GM21447 (cell line): ENCODE results near the gene AP1S1.
"Not testable (repeated sequence)": the region's sequence is repeated elsewhere in the genome, so short reads cannot be mapped to it uniquely, and the experiment has no call there.

Source experiments
- ATAC-seq: cut with Tn5 transposase; IDR thresholded peaks from one replicate; pipeline ENCODE4 v1.9.1; 2021; ENCODE audit not compliant: unreplicated experiment

AP1S1 gene

DNA sequence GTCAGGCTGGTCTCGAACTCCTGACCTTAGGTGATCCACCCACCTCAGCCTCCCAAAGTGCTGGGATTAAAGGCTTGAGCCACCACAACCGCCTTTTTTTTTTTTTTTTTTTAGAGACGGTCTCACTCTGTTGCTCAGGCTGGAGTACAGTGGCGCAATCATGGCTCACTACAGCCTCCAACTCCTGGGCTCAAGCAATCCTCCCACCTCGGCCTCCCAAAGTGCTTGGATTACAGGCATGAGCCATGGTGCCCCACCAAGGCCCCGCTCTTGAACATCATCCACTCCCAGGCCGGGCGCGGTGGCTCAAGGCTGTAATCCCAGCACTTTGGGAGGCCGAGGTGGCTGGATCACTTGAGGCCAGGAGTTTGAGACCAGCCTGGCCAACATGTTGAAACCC lies 45.2 kb downstream of the AP1S1 start:
- ATAC-seq, result not testable (repeated sequence)

DNA sequence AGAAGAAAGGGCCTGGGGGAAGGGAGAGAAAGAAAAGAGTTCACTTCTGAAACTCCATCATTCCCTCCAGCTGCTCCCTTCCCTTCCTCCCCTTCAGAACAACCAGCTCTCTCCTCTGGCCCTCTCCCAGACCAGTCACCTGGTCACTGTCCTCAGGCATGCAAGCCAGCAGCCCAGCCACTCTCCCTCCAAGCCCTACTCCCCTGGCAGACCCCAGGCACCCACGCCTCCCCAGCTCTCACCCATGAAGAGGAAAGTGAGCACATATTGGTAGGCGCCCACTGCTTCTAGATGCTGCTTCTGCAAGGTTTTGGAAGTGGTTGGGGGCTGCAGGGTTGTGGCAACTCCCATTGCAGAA lies 46.2 kb downstream of the AP1S1 start:
- ATAC-seq, result no peak

DNA sequence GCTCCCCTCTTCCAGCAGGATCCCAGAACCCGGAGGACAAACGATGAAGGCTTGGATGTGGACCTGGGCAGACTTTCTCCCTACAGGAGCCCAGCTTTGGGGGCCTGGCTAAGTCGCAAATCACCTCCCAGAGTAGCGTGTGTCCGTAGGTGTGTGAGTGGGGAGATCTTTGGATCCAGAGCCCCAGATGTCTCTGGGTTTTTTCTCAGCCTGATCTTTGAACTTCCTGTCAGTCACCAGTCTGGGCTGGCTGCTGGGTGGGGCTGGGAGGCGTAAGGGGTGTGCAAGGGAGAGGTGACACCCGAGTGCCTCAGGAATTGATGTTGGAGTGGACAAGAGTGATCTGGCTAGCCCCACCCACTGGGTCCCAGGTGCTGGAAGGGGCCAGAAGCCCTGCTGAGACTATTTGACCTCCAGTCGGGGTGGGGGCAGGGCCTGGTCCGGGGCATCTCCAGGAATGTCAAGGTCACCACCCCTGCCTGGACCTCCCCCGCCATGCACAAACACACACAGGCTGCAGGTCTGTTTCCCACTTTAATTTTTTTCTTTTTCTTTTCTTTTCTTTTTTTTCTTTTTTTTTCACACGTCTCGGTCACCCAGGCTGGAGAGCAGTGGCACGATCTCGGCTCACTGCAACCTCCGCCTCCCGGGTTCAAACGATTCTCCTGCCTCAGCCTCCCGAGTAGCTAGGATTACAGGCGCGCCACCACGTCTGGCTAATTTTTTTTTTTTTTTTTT lies 46.8 kb downstream of the AP1S1 start, which contains the start of gene MOGAT3:
Gene MOGAT3, minus strand, starts transcription at position 175 of the 738 bp plus-strand sequence. CDS start 182 bp downstream, outside the sequence.
- no peak for ATAC-seq

DNA sequence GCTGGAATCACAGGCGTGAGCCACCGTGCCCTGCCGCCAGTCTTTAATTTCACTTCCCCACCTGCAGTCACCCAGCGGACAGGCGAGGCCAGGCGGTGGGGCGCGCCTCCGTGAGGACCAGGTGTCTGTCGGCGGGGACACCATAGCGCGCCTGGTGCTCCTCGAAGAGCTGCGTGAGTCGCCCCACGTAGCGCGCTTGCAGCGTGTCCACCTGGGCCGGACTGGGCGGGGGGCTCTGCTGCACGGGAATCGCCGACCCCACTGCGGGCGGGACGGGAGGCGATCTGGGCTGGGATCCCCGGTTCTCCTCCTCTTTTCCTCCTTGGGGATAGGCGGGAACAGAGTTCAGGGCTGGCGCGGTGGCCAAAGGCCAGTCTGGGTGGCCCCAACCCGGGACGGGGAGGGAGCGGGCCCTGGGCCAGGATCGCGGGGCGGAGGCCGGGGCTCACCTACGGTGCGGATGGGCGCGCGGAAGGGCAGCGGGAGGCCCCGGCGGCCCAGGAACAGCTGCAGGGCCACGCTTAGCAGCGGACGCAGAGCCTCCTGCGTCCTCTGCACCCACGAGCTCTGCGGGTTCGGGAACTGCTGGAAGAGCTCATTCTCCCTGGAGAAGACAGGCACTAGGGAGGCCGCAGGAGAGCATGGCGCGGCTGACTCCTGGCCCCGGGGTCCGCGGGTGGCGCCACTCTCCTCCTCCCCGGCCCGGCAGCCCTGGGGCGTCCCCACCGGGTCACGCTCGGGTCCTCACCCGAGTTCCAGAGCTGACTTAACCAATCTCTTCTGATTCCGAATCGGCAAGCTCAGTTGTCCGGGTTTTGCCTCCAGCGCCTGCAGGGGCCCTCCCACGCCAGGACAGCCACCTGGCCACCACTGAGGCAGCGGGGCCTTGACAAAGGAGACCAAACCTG lies 47.7 kb downstream of the AP1S1 start:
- no peak for ATAC-seq

DNA sequence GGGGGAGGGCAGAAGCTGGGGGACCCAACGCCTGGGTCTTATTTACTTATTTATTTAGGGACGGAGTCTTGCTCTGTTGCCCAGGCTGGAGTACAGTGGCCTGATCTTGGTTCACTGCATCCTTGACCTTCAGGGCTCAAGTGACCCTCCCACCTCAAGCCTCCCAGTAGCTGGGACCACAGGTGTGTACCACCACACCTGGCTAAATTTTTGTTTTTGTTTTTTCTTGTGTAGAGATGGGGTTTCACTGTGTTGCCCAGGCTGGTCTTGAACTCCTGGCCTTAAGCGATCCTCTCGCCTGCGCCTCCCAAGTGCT lies 48.3 kb downstream of the AP1S1 start:
- no peak for ATAC-seq

DNA sequence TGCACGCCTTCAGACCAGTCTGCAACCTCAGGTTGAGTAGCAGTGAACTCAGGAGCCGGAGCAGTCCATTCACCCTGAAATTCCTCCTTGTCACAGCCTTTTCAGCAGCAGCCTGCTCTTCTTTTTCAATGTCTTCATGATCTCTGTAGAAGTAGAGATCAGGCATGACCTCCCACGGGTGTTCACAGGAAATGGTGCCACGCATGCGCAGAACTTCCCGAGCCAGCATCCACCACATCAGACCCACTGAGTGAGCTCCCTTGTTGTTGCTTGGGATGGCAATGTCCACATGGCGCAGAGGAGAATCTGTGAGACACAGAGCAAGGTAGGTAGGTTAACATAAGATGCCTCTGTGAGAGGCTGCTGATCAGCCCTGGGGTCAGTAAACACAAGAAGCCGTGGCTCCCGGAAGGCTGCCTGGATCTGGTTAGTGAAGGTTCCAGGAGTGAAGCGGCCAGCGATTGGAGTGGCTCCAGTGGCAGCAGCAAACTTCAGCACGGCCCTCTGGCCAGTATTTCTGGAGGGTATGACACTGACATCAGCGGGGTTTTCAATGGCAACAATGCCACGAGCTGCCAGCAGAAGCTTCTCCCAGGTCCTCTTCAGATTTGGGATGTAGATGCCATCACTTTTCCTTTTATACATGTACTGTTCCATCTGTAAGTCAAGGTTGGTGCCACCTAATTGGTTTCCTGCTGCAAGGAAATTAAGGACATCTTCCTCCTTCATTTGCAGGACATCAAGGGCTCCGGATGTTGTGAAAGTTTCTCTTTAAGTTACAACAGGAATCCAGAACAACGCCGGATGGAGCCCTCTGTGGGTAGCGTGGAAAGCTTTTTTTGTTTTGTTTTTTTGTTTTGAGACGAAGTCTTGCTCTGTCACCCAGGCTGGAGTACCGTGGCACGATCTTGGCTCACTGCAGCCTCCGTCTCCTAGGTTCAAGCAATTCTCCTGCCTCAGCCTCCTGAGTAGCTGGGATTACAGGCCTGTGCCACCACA lies 49.8 kb downstream of the AP1S1 start:
- ATAC-seq, result not testable (repeated sequence)

DNA sequence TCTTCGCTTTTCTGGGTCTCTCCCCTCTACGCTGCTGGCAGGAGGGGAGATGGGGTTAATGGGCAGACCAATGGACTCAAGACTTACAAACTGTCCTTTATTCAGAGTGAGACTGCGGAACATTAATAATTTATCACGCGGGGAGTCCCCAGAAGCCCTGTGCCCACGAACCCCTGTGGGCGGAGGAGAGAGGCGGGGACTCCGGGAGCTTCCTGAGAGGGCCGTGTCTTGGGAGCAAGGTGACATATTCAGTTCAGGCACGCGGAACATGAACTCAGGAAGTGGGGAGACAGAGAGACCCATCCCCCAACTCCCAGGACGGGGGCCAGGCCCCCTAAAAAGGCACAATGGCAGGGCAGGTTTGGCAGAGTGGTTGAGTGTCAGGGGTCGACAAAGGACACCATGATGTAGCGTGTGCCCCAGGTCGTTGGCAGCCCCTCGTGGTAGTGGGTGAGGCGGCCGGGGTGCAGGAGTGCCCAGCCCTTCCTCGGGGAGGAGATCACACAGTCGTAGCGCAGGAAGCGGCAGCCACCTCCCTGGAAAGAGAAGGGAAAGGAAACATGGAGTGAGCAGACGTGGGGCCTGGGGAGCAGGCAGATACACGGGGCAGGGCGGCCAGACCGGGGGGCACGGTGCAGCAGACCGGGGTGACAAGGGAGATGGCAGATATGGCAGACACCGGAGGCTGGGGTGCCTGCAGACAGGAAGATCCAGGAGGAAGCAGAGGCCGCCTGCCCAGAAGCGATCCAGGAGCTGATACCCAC lies 51.8 kb downstream of the AP1S1 start:
- ATAC-seq, result no peak

DNA sequence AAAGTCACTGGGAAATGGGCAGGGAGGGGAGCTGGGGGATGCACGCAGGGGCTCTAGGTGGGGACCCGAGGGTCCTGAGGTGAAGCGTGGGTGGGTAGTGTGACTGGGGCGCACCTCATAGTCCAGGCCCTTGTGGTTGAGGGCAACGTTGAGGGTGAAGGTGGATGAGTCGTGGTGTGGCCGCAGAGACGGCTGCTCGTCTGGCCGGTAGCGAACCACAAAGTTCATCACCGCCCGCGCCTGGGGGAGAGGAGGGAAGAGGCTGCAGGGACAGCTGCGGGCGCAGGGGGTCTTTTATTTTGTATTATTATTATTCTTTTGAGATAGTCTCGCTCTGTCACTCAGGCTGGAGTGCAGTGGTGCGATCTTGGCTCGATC lies 52.4 kb downstream of the AP1S1 start:
- ATAC-seq, result no peak

DNA sequence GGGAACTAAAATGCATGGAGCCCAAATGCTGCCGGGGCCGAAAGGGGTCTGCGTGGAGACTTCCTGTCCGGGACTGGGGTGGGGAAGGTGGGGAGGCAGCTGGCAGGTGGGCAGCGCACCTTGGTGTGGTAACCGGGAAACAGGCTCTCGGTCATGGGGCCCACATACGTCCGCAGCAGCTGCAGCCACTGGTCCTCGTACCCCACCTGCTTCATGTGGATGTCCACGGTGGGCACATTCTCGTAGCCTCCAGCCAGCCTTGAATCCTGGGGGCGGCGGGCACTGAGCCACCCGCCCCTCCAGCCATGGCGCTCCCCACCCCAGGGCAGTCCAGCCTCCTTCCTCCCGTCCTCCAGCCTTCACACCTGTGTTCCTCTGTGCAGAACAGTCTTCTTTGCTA lies 53.2 kb downstream of the AP1S1 start:
- ATAC-seq, result no peak

DNA sequence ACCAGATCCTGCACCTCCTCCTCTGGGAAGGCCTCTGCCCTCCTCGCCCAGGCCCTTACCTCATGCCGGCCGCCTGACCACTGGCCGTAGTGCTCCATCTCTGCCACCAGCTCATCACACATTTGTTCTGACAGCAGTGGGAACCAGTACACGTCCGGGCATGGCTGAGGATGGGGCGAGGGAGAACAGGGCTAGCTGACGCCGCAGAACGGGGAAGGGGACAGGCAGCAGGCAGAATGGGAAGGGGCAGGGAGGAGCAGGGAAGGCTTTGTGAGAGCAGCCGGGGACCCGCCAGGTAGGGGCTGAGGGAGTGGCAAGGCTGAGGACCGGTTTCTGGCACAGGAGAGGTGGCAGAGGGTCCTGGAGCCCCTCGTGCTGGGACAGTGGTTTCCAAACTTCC lies 54.5 kb downstream of the AP1S1 start:
- no peak for ATAC-seq

DNA sequence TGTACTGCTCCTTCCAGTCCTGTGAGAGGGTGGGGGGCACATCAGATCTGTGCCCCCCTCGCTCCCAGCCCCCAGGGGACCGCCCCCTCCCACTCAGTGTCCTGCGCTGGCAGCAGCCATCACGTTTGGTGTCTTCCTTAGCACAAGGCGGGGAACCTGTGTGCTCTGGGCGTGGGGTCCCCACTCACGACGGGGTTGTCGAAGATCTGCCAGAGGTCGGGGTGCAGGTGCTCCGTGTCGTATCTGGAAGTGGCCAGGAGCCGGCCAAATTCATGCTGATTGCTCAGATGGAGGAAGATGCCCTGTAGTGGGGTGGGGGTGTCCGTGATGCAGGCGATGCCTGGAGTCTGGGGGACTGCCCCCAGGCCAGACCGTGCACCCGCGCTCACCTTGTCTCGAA lies 55.9 kb downstream of the AP1S1 start:
- ATAC-seq, result no peak
